ENCODE data around the gene VASH2.

DNA sequence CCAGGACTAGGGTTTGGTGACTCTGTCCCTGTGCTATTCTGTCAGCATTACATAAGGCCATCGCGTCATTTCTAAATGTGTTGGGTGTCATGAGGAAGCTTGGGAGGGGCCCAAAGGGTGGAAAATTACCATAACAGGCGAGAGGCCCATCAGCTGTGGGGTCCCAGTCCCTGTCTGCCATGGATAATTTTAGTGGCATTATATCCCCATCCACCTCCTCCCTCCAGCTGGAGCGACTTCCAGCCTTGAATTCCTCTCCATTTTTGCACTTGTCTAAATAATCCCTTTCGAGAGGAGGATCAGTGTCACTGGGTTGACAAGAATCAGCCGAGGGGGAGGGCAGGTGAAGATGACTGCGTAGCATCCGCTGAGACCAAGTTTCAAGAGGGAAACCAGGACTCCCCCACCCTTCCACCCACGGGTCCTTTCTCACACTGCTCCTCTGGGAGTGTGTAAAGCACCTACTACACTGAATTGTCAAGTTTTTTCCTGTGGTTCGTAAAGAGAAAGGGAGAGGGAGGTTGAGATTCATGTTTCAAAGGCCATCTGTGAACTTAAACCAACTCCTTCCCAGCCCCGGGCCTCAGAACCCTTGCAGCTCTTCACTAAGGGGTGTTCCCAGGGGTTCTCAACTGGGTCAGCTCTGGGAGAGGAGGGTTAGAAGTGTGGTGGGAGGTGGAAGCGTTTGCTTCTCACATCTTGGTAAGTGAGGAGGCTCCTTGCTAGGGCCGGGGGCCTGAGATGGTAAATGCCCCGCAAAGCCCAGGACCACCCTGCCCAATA lies 29.2 kb downstream of the VASH2 start:
- TF ChIP-seq POLR2AphosphoS5 (IDR thresholded peaks at IDR 0.05; ENCODE audit: low read depth, low read length) (peak; percentile 78), TAF1 (IDR thresholded peaks at IDR 0.05; ENCODE audit: low read depth, low read length) (0 out of 2 replicates have a peak, but pooled peaks have one; percentile 28), POLR2A (IDR thresholded peaks at IDR 0.05; ENCODE audit: low read depth, low read length) (peak; percentile 68), POU2F2 (IDR thresholded peaks at IDR 0.05; ENCODE audit: low read depth, low read length) (peak; percentile 64; the same call in 1 of the 2 replicates)
